ENCODE results near the gene TRIM26. TPM values are rescaled to one million over a fixed set of nuclear protein-coding genes. Genes with fewer than 3 reads are reported as not detected.
"Not testable (repeated sequence)": the region's sequence is repeated elsewhere in the genome, so short reads cannot be mapped to it uniquely, and the experiment has no call there.

TRIM26 gene, protein sequence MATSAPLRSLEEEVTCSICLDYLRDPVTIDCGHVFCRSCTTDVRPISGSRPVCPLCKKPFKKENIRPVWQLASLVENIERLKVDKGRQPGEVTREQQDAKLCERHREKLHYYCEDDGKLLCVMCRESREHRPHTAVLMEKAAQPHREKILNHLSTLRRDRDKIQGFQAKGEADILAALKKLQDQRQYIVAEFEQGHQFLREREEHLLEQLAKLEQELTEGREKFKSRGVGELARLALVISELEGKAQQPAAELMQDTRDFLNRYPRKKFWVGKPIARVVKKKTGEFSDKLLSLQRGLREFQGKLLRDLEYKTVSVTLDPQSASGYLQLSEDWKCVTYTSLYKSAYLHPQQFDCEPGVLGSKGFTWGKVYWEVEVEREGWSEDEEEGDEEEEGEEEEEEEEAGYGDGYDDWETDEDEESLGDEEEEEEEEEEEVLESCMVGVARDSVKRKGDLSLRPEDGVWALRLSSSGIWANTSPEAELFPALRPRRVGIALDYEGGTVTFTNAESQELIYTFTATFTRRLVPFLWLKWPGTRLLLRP
- total RNA-seq (17.2 and 24.4 TPM in 2 replicates), polyA plus RNA-seq (18.0 and 18.8 TPM in 2 replicates)

GRCh38 chr6:30212865-30213666, at the start of gene TRIM26:
TRIM26 (minus strand) TSS chr6:30213406; CDS start chr6:30199103, 14,303 bp downstream.
- no peak for TF ChIP-seq CTCF (IDR thresholded peaks at IDR 0.05; ENCODE audit: low read depth, low read length)
- Histone ChIP-seq H3K27me3 (no peaks in the 10 kb centered on the region), H3K9me3 (ENCODE audit: low read depth) (no peaks in the 10 kb centered on the region), H3K4me3 (peak within 1 kb of the TSS; percentile 67), H3K27ac (peak within 1 kb of the TSS; percentile 86), H3K36me3 (no peaks in the 10 kb centered on the region), H3K4me1 (ENCODE audit: low read depth) (peaks cover under 1% of the 10 kb centered on the region)
- DNase-seq (ENCODE audit: low read depth in 1 of 2, low spot score in 1 of 2): peak; percentile 97 to 98

DNA sequence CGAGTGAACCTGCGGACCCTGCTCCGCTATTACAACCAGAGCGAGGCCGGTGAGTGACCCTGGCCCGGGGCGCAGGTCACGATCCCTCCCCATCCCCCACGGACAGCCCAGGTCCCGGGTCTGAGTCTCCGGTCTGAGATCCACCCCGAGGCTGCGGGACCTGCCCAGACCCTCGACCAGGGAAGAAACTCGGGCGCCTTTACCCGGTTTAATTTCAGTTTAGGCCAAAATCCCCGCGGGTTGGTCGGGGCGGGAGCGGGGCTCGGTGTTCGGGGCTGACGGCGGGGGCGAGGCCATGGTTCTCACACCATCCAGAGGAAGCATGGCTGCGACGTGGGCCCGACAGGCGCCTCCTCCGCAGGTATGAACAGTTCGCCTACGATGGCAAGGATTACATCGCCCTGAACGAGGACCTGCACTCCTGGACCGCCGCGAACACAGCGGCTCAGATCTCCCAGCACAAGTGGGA, 46.9 kb upstream of the TRIM26 start:
- Histone ChIP-seq H3K4me1 (ENCODE audit: low read depth) (no peaks in the 10 kb centered on the region), H3K27me3 (peaks cover 19% of the 10 kb centered on the region), H3K36me3 (no peaks in the 10 kb centered on the region), H3K9me3 (ENCODE audit: low read depth) (no peaks in the 10 kb centered on the region), H3K4me3 (peak overlapping the region; percentile 82), H3K27ac (no peak overlapping the region)
- TF ChIP-seq CTCF (IDR thresholded peaks at IDR 0.05; ENCODE audit: low read depth, low read length): no peak
- DNase-seq (ENCODE audit: low read depth in 1 of 2, low spot score in 1 of 2): peak in 1 of 2 donors; percentile 23

GRCh38 chr6:30259140-30260035, 46.2 kb upstream of the TRIM26 start:
- Histone ChIP-seq H3K4me1 (ENCODE audit: low read depth) (no peaks in the 10 kb centered on the region), H3K36me3 (no peaks in the 10 kb centered on the region), H3K27ac (no peak overlapping the region), H3K4me3 (peak overlapping the region; percentile 82), H3K9me3 (ENCODE audit: low read depth) (no peaks in the 10 kb centered on the region), H3K27me3 (peaks cover 19% of the 10 kb centered on the region)
- DNase-seq (ENCODE audit: low read depth in 1 of 2, low spot score in 1 of 2): peak; percentile 78 to 85
- peak; percentile 45 for TF ChIP-seq CTCF (IDR thresholded peaks at IDR 0.05; ENCODE audit: low read depth, low read length)

DNA sequence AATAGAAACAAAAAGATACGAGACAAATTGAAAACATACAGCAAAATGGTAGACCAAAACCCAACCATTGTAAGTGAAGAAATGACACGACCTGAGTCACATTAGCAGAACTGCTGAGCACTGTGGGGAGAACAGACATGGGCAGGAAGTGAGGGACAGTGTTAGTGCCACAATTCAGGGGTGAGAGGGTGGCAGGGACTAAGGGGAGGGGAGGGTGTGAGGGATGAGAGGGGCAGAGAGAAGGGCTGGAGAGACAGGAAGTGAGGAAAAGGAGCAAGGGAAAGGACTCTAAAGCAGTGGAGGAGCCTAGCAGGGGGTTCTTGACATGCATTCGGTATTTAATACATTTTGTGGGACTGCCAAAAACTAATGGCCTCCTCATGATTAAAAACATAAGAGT, 45.0 kb upstream of the TRIM26 start:
- Histone ChIP-seq H3K27me3 (peaks cover 19% of the 10 kb centered on the region), H3K9me3 (ENCODE audit: low read depth) (no peaks in the 10 kb centered on the region)

GRCh38 chr6:30252417-30252816, 39.2 kb upstream of the TRIM26 start:
- not testable (repeated sequence) for H3K36me3 ChIP-seq; DNase-seq (ENCODE audit: low read depth in 1 of 2, low spot score in 1 of 2); H3K4me3 ChIP-seq; H3K4me1 ChIP-seq (ENCODE audit: low read depth); H3K9me3 ChIP-seq (ENCODE audit: low read depth); H3K27ac ChIP-seq; H3K27me3 ChIP-seq

More for the DNA sequence above, 45.0 kb upstream of the TRIM26 start:
- Histone ChIP-seq H3K4me3 (no peak overlapping the region), H3K27ac (no peak overlapping the region), H3K4me1 (ENCODE audit: low read depth) (no peaks in the 10 kb centered on the region), H3K36me3 (no peaks in the 10 kb centered on the region)
- no peak for TF ChIP-seq CTCF (IDR thresholded peaks at IDR 0.05; ENCODE audit: low read depth, low read length)
- no peak for DNase-seq (ENCODE audit: low read depth in 1 of 2, low spot score in 1 of 2)

All from cardiac muscle cell (in vitro differentiated cells and primary cell).